NCI-H345 (cell line): Measurements from ENCODE around the gene GEMIN2.
A peak's percentile ranks its signal among the peaks of the same experiment; 100 is the strongest.
"Not testable (repeated sequence)": the region's sequence is repeated elsewhere in the genome, so short reads cannot be mapped to it uniquely, and the experiment has no call there.

ENCODE experiments used
- DNase-seq: peaks from one replicate; lab custom pipeline; 2025; lab: John Stamatoyannopoulos, UW

Gene GEMIN2

DNA sequence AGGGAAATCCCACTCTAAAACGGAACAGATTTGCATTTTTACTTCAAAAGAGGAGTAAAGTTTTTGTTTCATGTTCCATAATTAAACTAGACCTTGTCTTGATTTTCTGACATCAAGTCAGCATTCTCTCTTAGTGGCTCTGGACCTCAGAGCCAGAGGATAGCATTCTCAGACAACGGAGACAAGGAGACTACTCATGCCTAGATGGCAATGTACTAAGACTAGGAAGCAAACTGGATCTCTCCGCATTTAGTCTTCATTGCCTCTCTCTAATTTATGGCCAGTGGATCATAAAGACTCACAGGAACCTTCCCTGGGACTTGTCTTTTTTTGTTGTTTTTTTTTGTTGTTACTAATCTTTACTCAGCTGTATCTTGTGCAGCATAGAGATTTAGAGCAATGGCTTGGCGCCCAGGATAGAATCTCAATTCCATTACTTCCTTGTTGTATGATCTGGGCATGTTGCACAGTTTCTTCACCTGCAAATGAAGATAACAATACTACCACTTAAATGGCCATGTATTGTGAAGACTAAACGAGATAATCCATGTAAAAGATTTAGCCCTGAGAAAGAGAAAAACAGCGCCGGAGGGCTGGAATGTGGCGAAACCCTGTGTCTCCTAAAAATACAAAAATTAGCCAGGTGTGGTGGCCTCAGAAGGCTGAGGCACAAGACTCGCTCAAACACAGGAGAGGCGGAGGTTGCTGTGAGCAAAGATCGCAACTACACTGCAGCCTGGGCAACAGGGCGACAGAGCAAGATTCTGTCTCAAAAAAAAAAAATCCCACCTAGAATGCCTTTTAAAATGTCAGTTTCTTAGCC lies 4.0 kb upstream of the GEMIN2 start:
- no peak for DNase-seq

DNA sequence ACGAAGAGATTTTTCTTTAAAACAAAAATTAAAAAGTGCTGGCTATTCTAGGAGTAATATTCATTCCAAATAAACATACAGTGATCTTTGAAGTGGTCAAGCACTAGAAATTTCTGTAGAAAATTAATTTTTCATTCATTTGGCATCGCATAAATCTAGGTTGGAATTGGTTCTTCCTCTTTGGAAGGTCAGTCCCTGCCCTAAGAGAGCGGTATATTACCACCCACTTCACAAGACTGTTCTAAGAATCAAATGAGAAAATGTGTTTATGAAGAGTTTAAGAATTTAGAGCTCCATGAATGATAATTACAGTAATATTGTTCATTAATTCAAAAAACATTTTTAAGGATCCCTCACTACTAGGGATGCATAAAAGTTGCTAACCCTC lies 444 bp upstream of the GEMIN2 start:
- DNase-seq = no peak

DNA sequence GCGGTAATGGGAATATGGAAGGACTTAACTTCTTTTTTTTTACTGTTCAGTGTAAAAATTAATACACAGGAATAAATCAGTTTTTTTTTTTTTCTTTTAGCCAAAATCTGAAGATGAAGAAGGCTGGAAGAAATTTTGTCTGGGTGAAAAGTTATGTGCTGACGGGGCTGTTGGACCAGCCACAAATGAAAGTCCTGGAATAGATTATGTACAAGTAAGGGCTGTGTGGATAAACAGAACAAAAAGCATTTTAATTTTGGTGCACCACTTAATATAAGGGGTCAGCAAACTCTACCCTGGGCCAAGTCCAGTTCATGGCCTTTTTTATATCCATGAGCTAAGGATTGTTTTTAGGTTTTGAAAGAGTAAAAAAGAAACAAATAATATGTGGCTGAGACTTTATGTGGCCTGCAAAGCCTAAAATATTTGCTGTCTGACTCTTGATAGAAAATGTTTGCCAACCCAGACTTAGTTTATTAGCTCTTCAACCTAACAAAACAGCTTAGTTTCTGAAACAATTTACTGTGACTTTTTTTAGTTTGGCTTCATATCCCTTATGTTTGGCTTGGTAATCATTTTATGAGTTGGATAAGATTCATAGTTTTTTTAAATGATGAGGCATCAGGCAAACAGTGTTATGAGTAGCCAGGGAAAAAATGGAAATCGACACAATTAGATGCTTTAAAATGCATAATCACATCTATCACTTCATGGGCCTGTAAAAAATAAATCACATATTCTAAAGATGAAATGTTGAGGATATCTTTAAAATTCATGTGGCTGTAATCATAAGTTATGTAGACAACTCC lies 8.4 kb downstream of the GEMIN2 start:
- DNase-seq = no peak

DNA sequence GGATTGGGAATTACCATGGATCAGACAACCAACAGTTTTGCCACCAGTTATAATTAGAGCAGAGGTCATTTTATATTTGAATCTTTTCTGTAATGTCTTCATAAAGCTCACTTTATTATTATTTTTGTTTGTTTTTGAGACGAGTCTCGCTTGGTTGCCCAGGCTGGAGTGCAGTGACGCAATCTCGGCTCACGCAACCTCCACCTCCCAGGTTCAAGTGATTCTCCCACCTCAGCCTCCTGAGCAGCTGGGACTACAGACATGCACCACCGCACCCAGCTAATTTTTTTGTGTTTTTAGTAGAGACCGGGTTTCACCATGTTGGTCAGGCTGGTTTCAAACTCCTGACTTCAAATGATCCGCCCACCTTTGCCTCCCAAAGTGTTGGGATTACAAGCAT lies 23.7 kb downstream of the GEMIN2 start:
- DNase-seq = not testable (repeated sequence)

DNA sequence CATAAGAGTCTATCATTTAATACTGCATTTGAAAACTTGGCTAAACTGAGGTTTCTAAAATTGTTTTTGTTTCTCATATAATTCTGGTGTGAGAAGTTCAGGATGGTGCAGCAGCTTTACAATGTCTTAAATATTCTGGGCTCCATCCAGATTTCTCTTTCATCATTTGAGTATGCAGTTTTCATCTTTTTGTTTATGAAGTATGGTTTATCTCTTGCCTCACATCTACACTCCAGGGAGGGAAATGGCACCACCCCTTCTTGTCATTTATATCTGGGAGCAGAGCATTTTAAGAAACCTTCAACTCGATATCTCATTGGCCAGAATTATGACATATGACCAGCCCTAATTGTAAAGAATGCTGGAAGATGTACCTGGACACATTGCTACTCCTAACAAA lies 24.3 kb downstream of the GEMIN2 start:
- no peak for DNase-seq

DNA sequence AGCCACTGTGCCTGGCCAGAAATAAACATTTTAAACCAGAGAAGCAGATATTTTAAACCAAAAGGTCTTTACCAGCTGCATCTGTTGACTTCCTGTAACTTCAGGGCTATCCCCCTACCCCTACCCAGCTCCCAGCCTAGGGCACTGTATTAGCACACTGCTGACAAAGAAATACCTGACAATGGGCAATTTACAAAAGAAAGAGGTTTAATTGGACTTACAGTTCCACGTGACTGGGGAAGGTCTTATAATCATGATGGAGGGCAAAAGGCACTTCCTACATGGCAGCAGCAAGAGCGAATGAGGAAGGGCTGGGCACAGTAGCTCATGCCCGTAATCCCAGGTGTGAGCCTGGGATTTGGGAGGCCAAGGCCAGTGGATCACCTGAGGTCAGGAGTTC lies 26.0 kb downstream of the GEMIN2 start:
- no peak for DNase-seq

DNA sequence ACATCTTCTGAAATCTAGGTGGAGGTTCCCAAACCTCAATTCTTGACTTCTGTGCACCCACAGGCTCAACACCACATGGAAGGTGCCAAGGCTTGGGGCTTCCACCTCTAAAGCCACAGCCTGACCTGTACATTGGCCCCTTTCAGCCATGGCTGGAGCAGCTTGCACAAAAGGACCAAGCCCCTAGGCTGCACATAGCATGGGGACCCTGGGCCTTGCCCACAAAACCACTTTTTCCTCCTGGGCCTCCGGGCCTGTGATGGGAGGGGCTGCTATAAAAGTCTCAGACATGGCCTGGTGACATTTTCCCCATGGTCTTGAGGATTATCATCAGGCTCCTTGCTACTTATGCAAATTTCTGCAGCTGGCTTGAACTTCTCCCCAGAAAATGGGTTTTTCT lies 27.5 kb downstream of the GEMIN2 start:
- DNase-seq = not testable (repeated sequence)

DNA sequence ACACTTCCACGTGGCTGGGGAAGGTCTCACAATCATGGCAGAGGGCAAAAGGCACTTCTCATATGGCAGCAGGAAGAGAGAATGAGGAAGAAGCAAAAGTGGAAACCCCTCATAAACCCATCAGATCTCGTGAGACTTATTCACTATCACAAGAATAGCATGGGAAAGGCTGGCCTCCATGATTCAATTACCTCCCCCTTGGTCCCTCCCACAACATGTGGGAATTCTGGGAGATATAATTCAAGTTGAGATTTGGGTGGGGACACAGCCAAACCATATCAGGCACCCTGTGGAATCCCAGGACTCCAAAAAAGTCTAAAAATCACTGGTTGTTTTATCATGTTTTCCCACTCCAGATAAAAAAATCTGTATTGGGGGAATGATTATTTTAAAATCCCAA lies 29.1 kb downstream of the GEMIN2 start:
- DNase-seq = not testable (repeated sequence)

DNA sequence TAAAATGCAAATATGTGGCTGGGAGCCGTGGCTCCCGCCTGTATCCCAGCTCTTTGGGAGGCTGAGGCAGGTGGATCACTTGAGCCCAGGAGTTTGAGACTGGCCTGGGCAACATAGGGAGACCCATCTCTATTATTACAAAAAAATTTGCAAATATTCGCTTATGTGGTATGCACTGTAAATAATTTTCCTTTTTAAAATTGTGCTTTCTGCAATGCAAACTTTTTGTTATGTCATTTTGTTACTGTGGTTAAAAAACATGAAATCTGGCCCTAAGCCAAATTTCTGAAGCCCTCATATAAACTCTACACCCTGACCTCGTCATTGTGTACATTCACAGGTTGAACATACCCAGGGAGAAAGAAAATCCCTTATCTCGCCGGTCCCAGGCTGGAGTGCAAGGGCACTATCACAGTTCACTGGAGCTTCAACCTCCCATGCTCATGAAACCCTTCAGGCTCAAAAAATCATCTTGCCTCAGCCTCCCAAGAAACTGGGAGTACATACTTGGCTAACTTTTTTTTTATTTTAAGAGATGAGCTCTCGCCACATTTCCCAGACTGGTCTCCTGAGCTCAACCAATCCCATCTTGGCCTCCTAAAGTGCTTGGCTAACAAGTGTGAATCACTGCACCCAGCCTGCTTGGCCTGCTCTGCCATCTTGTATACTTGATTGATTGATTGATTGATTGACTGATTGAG lies 31.3 kb downstream of the GEMIN2 start:
- no peak for DNase-seq

DNA sequence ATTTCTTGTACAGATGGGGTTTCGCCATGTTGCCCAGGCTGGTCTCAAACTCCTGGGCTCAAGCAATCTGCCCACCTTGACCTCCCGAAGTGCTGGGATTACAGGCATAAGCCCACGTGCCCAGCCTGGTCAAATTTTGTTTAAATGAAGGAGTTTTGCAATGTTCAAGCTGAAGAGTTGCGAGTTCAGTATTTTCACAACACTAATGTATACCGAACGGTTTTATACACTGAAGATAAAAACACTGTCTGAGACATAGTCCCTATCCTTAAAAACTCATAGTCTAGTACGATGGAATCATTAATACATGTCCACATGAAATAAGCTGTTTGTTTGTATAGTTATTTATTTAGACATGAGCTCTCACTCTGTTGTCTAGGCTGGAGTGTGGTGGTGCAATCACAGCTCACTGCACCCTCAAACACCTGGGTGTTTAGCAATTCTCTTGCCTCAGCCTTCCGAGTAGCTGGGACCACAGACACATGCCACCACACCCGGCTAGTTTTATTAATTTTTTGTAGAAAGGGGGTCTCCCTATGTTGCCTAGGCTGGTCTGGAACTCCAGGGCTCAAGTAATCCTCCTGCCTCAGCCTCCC lies 40.6 kb downstream of the GEMIN2 start:
- no peak for DNase-seq

DNA sequence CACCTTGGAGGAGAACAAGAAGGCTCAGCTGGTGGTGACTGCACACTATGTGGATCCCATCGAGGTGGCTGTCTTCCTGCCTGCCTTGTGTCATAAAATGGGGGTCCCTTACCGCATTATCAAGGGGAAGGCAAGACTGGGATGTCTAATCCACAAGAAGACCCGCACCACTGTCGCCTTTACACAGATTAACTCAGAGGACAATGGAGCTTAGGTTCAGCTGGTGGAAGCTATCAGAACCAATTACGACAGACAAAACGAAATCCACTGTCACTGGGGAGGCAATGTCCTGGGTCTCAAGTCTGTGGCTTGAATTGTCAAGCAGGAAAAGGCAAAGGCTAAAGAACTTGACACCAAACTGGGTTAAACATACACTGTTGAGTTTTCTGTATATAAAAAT lies 43.4 kb downstream of the GEMIN2 start:
- DNase-seq = no peak

DNA sequence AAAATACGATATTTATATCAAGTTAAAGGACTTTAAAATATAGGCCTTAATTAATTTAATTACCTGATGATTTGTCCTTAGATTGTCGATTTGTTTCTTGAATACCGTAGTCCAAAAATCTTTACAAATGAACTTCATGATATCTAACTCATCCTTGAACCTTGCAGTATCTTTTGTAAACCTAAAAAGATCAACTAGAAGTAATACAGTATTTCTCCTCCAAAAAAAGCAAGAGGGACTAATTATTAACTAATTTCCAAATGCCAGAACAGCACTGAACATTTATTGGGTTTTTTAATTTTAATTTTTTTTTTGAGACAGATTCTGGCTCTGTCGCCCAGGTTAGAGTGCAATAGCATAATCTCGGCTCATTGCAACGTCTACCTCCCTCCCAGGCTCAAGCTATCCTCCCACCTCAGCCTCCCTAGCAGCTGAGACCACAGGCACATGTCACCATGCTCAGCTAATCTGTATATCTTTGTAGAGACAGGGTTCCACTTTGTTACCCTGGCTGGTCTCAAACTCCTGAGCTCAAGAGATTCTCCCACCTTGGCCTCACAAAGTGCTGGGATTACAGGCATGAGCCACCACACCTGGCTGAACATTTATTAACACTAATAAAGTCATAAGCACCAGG lies 44.2 kb downstream of the GEMIN2 start:
- DNase-seq = no peak

DNA sequence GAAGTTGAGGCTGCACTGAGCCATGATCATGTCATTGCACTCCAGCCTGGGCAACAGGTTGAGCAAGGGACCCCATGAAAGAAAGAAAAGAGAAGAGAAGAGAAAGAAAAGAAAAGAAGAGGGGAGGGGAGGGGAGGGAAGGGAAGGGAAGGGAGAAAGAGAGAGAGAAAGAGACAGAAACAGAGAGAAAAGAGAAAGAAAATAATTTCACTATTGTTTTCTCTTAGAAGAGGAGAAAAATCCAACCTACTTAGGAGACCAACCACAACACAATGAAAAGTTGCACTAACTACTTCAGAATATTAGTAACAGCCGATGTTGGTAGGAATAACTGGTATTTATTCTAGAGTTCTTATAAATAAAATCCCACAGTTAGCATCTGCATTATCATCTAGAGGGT lies 46.4 kb downstream of the GEMIN2 start:
- no peak for DNase-seq

DNA sequence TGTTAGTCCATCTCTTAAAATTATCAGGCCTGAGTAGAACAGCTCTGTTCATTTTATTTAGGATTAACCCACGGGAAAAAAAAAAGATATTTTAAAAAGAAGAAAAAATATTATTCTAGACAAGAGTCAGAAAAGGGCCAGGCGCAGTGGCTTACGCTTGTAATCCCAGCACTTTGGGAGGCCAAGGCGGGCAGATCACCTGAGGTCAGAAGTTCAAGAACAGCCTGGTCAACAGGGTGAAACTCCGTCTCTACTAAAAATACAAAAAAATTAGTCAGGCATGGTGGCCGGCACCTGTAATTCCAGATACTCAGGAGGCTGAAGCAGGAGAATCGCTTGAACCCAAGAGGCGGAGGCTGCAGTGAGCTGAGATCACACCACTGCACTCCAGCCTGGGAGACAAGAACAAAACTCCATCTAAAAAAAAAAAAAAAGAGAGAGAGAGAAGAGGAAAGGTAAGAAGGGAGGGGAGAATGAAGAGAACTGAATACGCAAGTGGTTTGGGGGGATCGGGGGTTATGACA lies 53.7 kb downstream of the GEMIN2 start:
- not testable (repeated sequence) for DNase-seq

DNA sequence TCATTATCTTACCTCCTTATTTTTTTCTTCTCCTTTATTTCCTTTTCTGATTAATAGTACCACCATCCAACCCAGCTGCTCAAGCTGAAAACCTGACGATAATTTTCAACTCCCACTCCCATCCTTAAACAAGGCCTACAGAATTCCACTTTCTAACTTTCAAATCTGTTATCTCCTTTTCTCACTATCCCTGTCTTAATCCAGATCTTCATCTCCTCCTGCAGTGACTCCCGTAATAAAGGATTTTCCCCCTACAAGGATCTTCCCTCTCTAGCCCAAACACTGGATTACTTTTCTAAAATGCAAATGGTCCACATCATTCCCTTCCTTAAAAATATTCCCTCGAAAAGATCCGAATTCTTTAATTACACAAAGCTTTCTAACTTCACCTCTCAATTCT lies 54.5 kb downstream of the GEMIN2 start:
- DNase-seq = no peak

DNA sequence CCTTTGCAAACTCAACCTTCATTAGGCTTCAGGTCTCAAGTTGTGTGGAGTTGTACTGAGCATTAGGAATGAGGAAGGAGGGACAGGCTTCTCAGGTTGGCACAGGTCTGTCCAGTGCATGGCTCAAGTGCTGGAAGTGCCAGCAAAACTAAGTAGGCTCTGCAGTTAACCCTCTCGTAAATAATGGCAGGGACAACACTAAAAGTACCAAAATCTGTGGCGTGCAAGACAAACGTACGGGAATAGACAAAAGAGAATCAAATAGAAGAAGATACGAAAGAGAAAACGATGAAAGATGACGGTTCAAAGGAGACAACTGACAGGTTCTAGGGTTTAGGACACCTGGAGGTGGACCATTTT lies 55.4 kb downstream of the GEMIN2 start:
- no peak for DNase-seq

DNA sequence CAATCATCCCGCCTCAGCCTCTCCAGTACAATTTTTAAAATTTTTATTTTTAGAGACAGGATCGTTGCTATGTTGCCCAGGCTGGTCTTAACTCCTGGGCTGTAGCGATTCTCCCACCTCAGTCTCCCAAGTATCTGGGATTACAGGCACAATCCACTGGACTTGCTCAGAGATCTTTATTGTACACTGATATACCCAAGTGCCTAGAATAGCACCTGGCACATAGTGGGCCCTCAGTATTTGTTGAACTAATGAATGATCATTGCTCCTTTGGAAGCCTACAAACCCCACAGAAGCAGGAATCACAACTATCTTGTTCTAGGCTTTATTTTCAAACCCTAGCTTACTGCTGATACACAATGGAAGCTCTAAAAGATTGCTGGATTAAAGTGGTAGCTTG lies 59.1 kb downstream of the GEMIN2 start:
- DNase-seq = no peak

DNA sequence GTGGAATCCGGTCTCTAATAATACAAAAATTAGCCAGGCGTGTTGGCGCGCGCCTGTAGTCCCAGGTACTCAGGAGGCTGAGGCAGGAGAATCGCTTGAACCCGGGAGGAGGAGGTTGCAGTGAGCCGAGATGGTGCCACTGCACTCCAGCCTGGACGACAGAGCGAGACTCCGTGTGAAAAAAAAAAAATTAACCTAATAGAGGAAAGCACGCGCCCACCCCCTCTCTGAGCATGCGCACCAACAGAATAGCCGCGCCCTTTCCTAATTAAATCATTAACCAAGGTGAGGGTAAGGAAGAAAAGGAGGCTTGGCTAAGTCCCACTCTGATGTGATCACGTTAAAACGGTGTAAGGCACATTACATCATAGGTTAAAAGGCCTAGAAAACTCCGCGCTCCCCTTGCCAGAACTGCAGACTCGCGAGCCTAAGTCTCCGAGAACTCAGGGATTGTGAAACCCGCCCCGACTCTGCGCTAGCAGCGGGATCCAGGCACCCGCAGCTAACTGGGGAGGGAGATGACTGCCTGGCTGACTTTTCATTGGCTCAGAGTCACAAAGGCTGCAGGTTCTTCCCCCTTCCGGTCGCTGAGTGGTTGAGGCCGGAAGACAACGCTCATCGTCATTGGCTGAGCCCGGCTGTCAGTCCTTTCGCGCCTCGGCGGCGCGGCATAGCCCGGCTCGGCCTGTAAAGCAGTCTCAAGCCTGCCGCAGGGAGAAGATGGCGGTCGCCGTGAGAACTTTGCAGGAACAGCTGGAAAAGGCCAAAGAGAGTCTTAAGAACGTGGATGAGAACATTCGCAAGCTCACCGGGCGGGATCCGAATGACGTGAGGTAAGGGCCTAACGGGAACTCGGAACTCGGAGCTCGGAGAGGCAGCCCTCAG lies 60.7 kb downstream of the GEMIN2 start, which contains the start of gene PNN:
Gene PNN (plus strand): TSS at position 695 of the 885 bp plus-strand sequence. CDS start 26 bp downstream, at position 721.
- DNase-seq = peak; percentile 99

DNA sequence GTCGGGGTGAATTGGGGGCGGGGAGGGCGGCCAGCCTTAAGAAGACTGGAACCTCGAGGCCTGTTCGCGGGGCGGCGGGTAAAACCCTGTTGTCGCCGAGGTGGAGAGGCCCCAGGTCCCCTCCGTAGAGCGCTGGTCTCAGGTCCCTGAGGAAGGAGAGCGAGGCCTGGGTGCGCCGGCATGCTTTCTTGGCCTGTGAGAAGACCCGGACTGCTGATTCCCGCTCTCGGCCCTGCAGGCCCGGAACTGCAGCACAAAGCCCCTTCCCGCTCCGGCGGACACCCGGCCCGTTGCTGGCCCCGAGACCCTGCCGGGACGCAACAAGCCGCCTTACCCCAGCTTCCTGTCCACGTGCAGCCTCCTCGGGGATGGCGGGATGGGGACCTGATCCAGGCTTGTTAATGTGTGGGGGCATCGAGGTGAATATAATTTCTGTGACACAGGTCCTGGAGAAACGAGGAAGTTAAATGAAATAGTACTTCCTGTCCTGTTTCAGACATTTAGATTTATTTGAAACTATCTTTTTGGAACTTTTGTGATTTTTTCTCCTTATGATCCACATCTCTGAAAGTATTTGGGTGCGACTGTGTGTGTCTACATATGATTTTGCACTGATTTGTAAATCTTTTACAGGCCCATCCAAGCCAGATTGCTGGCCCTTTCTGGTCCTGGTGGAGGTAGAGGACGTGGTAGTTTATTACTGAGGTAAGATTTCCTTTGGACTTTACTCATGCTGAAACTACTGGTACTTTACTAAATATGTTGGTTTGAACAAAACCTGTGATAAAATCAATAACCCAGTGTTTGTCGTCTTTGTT lies 61.5 kb downstream of the GEMIN2 start:
- DNase-seq = peak; percentile 41
